Calu3 (cell line): ENCODE measurements around the gene IGF2BP2. TPM values are rescaled to one million over a fixed set of nuclear protein-coding genes. Genes with fewer than 3 reads are reported as not detected.
"Not testable (repeated sequence)": the region's sequence is repeated elsewhere in the genome, so short reads cannot be mapped to it uniquely, and the experiment has no call there.

ENCODE experiments used
- BruUV-seq: library from RNA; stranded (reverse); fragments of 400-500 nt; replicated peaks from 2 replicates; lab custom pipeline; 2021; lab: Mats Ljungman, UMichigan
- CTCF ChIA-PET: fragments of 300-600 bp; sonication (Branson Sonifier 250); formaldehyde crosslinking; loops from one replicate; lab custom pipeline; 2022; ENCODE audit warnings: antibody characterized with exemption; lab: Charles Lee
- DNase-seq: peaks from one replicate; pipeline ENCODE4 v3.0.0; 2022
- H3K27ac Mint-ChIP-seq: one replicate; pipeline ENCODE4 v1.8.0; 2022; ENCODE audit warnings: mixed read lengths; ENCODE audit not compliant: unreplicated experiment
- H3K27me3 Mint-ChIP-seq: one replicate; pipeline ENCODE4 v1.8.0; 2022; ENCODE audit warnings: mixed read lengths; ENCODE audit not compliant: unreplicated experiment
- H3K36me3 Mint-ChIP-seq: one replicate; pipeline ENCODE4 v1.8.0; 2022; ENCODE audit warnings: mild to moderate bottlenecking, moderate library complexity, mixed read lengths; ENCODE audit not compliant: insufficient read depth, unreplicated experiment
- H3K4me1 Mint-ChIP-seq: one replicate; pipeline ENCODE4 v1.8.0; 2022; ENCODE audit warnings: mild to moderate bottlenecking, low read depth, mixed read lengths; ENCODE audit not compliant: unreplicated experiment
- H3K4me3 Mint-ChIP-seq: one replicate; pipeline ENCODE4 v1.8.0; 2022; ENCODE audit warnings: mild to moderate bottlenecking, low read depth, moderate library complexity, mixed read lengths; ENCODE audit not compliant: unreplicated experiment
- H3K9me3 Mint-ChIP-seq: one replicate; pipeline ENCODE4 v1.8.0; 2022; ENCODE audit warnings: low read depth, mixed read lengths; ENCODE audit not compliant: unreplicated experiment
- CTCF ChIP-seq: fragments of 200-600 bp; IDR thresholded peaks from one replicate; pipeline ENCODE4 v1.8.0; 2022; ENCODE audit warnings: antibody characterized with exemption; ENCODE audit not compliant: unreplicated experiment
- intact Hi-C: fragments of 100-400 bp; cut with micrococcal nuclease; formaldehyde crosslinking; loops from one replicate; pipeline ENCODE4 v1.10.0; 2022; ENCODE audit not compliant: unreplicated experiment
- total RNA-seq: library from RNA; stranded (reverse); gene quantifications from 2 replicates; pipeline ENCODE4 v1.2.3, GENCODE V29; 2022

The IGF2BP2 gene
- total RNA-seq, 1 experiment from 2014 or later, result 156 TPM

- BruUV-seq, result no TSS peak
- no peaks in the 10 kb centered on the region for H3K27me3 Mint-ChIP-seq
- no peak overlapping the region for H3K4me3 Mint-ChIP-seq
- CTCF ChIA-PET, result interaction anchor here (1.2 kb wide), 1 partner anchor 13 kb away, joined by 5 read pairs; no protein-coding TSS in a partner anchor
- H3K4me1 Mint-ChIP-seq, result no peaks in the 10 kb centered on the region
- H3K9me3 Mint-ChIP-seq, result no peaks in the 10 kb centered on the region
- DNase-seq, result no peak
- H3K27ac Mint-ChIP-seq, result no peak overlapping the region
- intact Hi-C loops, result no loop called here
- H3K36me3 Mint-ChIP-seq, result peaks cover 90% of the 10 kb centered on the region
- TF ChIP-seq CTCF, result no peak
Observed at GRCh38 chr3:185647880-185648210, 177.0 kb downstream of the IGF2BP2 start.

GRCh38 chr3:185647134-185647879 lies 177.5 kb downstream of the IGF2BP2 start:
- no peaks in the 10 kb centered on the region for H3K4me1 Mint-ChIP-seq
- H3K9me3 Mint-ChIP-seq, result no peaks in the 10 kb centered on the region
- H3K27me3 Mint-ChIP-seq, result no peaks in the 10 kb centered on the region
- CTCF ChIA-PET, result interaction anchor here (1.2 kb wide), 1 partner anchor 13 kb away, joined by 5 read pairs; no protein-coding TSS in a partner anchor
- no peak overlapping the region for H3K27ac Mint-ChIP-seq
- no TSS peak for BruUV-seq
- no peak for TF ChIP-seq CTCF
- intact Hi-C loops, result no loop called here
- no peak for DNase-seq
- H3K36me3 Mint-ChIP-seq, result peaks cover 88% of the 10 kb centered on the region
- no peak overlapping the region for H3K4me3 Mint-ChIP-seq

GRCh38 chr3:185646382-185647133 lies 178.3 kb downstream of the IGF2BP2 start:
- Mint-ChIP-seq H3K36me3 (peaks cover 85% of the 10 kb centered on the region), H3K27me3 (no peaks in the 10 kb centered on the region), H3K4me3 (no peak overlapping the region), H3K9me3 (no peaks in the 10 kb centered on the region), H3K27ac (no peak overlapping the region), H3K4me1 (no peaks in the 10 kb centered on the region)
- no peak for TF ChIP-seq CTCF
- BruUV-seq, result no TSS peak
- CTCF ChIA-PET, result no interaction called here
- no peak for DNase-seq
- intact Hi-C loops, result no loop called here

- CTCF ChIA-PET, result no interaction called here
- H3K4me3 Mint-ChIP-seq, result no peak overlapping the region
- H3K4me1 Mint-ChIP-seq, result no peaks in the 10 kb centered on the region
- intact Hi-C loops, result no loop called here
- peaks cover 80% of the 10 kb centered on the region for H3K36me3 Mint-ChIP-seq
- H3K9me3 Mint-ChIP-seq, result no peaks in the 10 kb centered on the region
- peak overlapping the region; percentile 12 for H3K27ac Mint-ChIP-seq
- BruUV-seq, result no TSS peak
- DNase-seq, result no peak
- TF ChIP-seq CTCF, result no peak
- H3K27me3 Mint-ChIP-seq, result no peaks in the 10 kb centered on the region
Observed at GRCh38 chr3:185645596-185646381, 179.1 kb downstream of the IGF2BP2 start.

GRCh38 chr3:185645191-185645590 lies 179.7 kb downstream of the IGF2BP2 start:
- intact Hi-C loops, H3K9me3 Mint-ChIP-seq, H3K4me1 Mint-ChIP-seq, CTCF ChIA-PET, H3K4me3 Mint-ChIP-seq, BruUV-seq, DNase-seq, H3K27me3 Mint-ChIP-seq: not testable (repeated sequence)
- Mint-ChIP-seq H3K36me3 (peaks cover 74% of the 10 kb centered on the region), H3K27ac (peak overlapping the region; percentile 12)
